ENCODE measurements around the gene TGM4. TPM values are rescaled to one million over a fixed set of nuclear protein-coding genes. Genes with fewer than 3 reads are reported as not detected.

Gene TGM4
- total RNA-seq, 2 experiments from 2014 or later, result not detected

DNA sequence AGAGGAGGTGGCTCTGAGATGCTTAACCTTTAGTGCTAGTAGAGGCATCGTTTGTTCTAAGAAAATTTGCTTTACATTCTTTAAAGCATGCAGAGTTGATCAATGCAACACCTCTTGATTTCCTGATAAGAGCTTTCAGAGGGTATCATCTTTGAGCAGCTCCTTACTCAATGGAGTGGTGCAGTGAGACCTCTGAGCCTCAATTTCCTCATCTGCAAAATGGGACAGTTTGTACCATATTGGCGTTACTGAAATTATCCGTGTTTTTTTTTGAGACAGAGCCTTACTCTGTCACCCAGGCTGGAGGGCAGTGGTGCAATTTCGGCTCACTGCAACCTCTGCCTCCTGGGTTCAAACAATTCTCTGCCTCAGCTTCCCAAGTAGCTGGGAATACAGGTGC is 14.3 kb upstream of the TGM4 start:
- CTCF ChIA-PET, result no interaction called here
- Mint-ChIP-seq H3K27me3 (no peaks in the 10 kb centered on the region), H3K27ac (no peak overlapping the region), H3K36me3 (no peaks in the 10 kb centered on the region), H3K9me3 (no peaks in the 10 kb centered on the region), H3K4me1 (ENCODE audit: low read depth) (peaks cover 23% of the 10 kb centered on the region), H3K4me3 (no peak overlapping the region)
- intact Hi-C loops (cut with micrococcal nuclease), result no loop called here
- DNase-seq, result no peak
- POLR2A ChIA-PET, result interaction anchor here (1.1 kb wide), 1 partner anchor 99 kb away, joined by 3 read pairs; the partner anchor contains the start of gene KIAA1143

DNA sequence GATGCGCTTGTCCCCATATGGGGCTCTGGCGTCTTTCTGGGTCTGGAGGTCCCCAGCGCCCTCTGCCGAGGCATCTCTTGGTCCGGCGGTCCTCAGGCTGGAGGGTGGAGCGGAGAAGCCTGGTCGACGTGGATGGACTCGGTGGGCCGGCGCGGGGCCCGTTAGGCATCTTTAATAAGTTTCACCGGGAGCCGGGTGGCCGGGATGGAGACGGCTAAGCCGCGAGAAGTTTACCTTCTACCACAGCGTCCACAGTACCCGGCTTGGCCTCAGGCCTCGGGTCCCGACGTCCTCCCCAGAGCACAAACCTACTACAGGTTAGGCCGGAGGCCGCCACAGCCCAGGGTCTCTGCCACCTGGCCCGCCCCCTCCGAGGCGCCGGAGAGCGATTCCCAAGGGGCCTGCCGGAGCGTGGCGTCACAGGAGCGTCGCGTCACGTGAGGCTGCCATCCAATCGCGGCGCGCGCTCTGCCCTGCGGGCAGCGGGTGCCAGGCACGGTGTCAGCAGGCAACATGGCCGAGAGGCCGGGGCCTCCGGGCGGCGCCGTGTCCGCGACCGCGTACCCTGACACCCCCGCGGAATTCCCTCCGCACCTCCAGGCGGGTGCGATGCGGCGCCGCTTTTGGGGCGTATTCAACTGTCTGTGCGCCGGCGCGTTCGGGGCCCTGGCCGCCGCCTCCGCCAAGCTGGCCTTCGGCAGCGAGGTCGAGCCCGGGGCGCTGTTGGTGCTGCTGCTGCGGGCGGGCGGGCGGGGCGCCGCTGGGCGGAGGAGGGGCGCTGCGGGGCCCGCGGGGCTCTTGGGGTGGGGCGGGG is 12.8 kb upstream of the TGM4 start, which contains the start of gene TMEM42:
TMEM42 (plus strand) TSS at position 501 of the 814 bp plus-strand sequence; CDS start at position 514, 13 bp downstream.
- no peaks in the 10 kb centered on the region for H3K36me3 Mint-ChIP-seq
- ChIA-PET CTCF (no interaction called here), POLR2A (interaction anchor here (1.4 kb wide), 1 partner anchor 132 kb away, joined by 3 read pairs; the partner anchor contains the start of gene ZNF501)
- intact Hi-C loops (cut with micrococcal nuclease), result loop anchor here (1.0 kb wide), 1 partner anchor 100 kb away; the partner anchor contains the start of genes KIAA1143 and KIF15
- peak within 1 kb of the TSS; percentile 82 for H3K27ac Mint-ChIP-seq
- DNase-seq, result peak; percentile 91
- H3K9me3 Mint-ChIP-seq, result no peaks in the 10 kb centered on the region
- peaks cover 35% of the 10 kb centered on the region for H3K4me1 Mint-ChIP-seq (ENCODE audit: low read depth)
- H3K27me3 Mint-ChIP-seq, result no peaks in the 10 kb centered on the region
- peak within 1 kb of the TSS; percentile 82 for H3K4me3 Mint-ChIP-seq

DNA sequence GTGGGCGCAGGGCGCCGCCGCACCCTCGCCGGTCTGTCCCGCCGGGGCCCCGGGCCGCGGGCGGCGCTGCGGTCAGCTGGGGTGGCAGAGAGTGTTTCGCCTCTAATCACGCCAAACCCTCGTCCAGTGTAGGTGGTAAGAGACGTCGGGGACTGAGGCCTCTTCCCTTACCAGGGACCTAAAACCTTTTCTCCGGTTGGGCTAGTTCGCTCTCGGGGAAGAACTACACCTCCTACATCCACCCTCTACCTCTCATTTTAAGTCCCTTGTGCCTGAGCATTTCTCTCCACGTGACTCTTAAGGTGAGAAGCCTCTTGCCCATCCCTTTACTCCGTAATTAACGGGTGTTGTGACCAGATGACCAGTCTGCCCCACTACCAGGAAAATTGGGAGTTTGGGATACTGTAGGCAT is 12.2 kb upstream of the TGM4 start:
- H3K4me1 Mint-ChIP-seq (ENCODE audit: low read depth), result peaks cover 40% of the 10 kb centered on the region

DNA sequence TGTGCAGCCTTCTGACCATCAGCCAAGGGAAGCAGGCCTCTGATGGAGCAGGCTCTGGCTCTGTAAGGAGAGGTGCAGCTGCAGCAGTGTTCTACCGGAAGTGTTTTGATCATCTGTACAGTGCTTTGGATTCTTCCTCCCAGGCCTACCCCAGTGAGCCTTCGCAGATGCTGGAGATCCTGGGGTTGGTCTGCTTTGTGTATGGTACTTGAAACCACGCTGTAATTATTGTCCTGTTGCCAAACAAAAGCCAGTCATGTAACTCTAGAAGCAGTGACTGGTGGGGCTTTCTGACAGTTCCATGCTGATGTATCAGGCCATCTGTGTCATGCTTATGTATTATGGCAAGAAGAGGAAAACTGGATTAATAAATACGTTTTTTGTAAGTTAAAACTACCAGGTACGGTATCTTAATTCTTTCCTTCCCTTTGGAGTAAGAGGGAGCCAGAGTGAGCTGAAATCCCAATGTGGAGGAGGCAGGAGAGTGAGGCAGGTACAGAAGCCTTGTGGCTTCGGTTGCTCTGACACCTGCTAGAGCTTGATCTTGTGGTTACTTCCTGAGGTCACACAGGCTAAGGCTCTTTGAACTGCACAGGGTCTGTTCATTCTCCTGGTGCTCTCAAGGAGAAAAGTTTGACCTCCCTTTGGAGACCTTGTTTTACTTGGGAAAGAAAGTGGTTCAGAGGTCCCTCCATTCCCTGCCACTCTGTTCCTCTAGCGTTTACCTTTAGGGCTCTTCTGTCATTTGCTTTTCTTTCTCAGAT is 9.0 kb upstream of the TGM4 start:
- H3K36me3 Mint-ChIP-seq, result no peaks in the 10 kb centered on the region
- peaks cover 2% of the 10 kb centered on the region for H3K9me3 Mint-ChIP-seq
- intact Hi-C loops (cut with micrococcal nuclease), result no loop called here
- ChIA-PET POLR2A (no interaction called here), CTCF (no interaction called here)
- no peak for DNase-seq
- peak overlapping the region; percentile 15 for H3K27ac Mint-ChIP-seq
- H3K4me1 Mint-ChIP-seq (ENCODE audit: low read depth), result peaks cover 40% of the 10 kb centered on the region
- no peaks in the 10 kb centered on the region for H3K27me3 Mint-ChIP-seq
- no peak overlapping the region for H3K4me3 Mint-ChIP-seq

More for the DNA sequence above, 12.2 kb upstream of the TGM4 start:
- Mint-ChIP-seq H3K27me3 (no peaks in the 10 kb centered on the region), H3K9me3 (no peaks in the 10 kb centered on the region), H3K4me3 (peak overlapping the region; percentile 82), H3K27ac (peak overlapping the region; percentile 82), H3K36me3 (no peaks in the 10 kb centered on the region)
- DNase-seq, result no peak
- POLR2A ChIA-PET, result interaction anchor here (1.4 kb wide), 1 partner anchor 133 kb away, joined by 3 read pairs; the partner anchor contains the start of gene ZNF501
- CTCF ChIA-PET, result no interaction called here
- intact Hi-C loops (cut with micrococcal nuclease), result no loop called here

DNA sequence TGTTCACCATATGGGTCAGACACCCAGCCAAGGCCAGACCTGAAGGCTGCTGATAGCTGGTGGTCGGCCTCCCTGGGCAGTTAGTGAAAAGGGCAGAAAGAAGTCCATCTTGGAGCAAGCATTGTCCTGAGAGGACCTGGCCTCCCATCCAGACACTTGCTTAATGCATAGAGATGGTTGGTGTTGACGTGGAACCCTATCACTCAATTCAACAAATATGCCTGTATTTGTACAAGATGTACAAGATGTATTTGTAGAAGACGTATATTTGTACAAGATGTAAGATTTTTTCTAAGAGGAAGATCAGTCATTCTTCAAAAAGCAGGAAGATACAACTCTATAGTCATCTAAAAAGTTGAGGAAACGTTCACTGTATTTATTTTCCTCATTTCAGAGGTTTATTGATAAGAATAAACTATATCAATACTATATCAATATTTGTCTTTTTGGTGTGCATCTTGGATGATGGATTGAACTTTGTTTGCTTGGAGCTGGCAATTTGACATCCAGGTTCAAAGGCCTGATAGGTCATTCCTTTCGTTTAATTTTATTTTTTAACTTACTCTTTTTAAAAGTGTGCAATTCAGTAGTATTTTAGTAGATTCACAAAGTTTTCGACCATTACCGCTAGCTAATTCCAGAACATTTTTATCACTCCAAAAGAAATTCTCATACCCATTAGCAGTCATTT is 6.8 kb upstream of the TGM4 start:
- ChIA-PET POLR2A (no interaction called here), CTCF (no interaction called here)
- no peak for DNase-seq
- no peaks in the 10 kb centered on the region for H3K27me3 Mint-ChIP-seq
- H3K36me3 Mint-ChIP-seq, result no peaks in the 10 kb centered on the region
- H3K4me1 Mint-ChIP-seq (ENCODE audit: low read depth), result peaks cover 33% of the 10 kb centered on the region
- no peak overlapping the region for H3K4me3 Mint-ChIP-seq
- intact Hi-C loops (cut with micrococcal nuclease), result no loop called here
- no peak overlapping the region for H3K27ac Mint-ChIP-seq
- H3K9me3 Mint-ChIP-seq, result peaks cover 2% of the 10 kb centered on the region

DNA sequence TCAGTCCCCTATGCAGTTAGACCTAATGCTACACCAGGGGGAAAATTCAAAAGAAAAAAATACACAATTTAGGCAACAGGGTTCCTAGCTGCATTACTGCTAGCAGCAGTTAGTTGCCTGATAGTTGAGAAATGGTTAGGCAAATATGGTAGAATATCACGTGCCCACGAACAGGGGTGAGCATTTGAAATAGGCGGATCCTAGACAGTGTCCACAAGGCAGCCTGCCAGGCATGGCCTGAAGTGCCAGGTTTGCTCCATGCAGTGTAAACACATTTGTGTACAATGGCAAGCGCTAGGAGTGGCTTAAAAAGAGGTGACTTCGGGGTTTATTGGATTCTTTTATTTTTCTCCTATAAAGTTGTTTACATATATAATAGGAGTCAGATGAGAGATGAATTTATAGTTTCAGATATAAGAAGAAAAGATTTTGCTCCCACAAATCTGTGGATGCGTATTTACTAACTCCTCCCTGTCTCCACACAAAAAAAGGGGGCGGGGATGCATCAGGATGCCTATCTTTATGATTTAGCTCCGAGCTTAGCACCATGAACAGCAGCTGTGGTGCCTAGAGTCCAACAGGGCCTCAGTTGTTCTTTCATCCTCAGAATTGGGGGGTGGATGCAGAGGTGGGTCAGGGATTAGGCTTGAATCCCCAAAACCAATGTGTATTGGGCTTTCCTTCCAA is 3.9 kb upstream of the TGM4 start:
- peaks cover 13% of the 10 kb centered on the region for H3K4me1 Mint-ChIP-seq (ENCODE audit: low read depth)
- H3K9me3 Mint-ChIP-seq, result peaks cover 2% of the 10 kb centered on the region
- CTCF ChIA-PET, result no interaction called here
- no peak overlapping the region for H3K27ac Mint-ChIP-seq
- no peaks in the 10 kb centered on the region for H3K36me3 Mint-ChIP-seq
- DNase-seq, result no peak
- no peak overlapping the region for H3K4me3 Mint-ChIP-seq
- H3K27me3 Mint-ChIP-seq, result no peaks in the 10 kb centered on the region
- POLR2A ChIA-PET, result no interaction called here
- intact Hi-C loops (cut with micrococcal nuclease), result no loop called here

DNA sequence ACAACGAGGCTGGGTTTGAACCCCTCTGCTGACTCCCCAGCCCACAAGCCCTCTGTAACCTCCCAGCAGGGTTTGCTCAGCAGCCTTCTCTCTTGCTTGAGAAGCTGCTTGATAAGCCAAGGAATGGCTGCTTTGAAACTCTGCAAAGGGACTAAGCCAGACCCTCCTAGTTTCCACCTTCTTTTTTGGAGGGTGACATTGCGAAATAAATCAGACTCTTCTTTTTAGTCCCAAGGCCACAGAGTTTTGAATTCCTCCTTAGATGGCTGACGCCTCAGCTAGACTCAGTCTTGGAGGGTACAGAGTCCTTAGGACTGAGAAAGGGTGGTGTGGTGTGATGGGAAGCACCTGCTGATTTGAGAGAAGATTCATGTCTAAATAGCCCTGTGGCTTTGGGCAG is 1.2 kb downstream of the TGM4 start:
- no peaks in the 10 kb centered on the region for H3K4me1 Mint-ChIP-seq (ENCODE audit: low read depth)
- no peaks in the 10 kb centered on the region for H3K9me3 Mint-ChIP-seq
- no peak for DNase-seq
- no peak overlapping the region for H3K27ac Mint-ChIP-seq
- no peaks in the 10 kb centered on the region for H3K36me3 Mint-ChIP-seq
- ChIA-PET POLR2A (no interaction called here), CTCF (no interaction called here)
- H3K4me3 Mint-ChIP-seq, result no peak overlapping the region
- no peaks in the 10 kb centered on the region for H3K27me3 Mint-ChIP-seq
- intact Hi-C loops (cut with micrococcal nuclease), result no loop called here

DNA sequence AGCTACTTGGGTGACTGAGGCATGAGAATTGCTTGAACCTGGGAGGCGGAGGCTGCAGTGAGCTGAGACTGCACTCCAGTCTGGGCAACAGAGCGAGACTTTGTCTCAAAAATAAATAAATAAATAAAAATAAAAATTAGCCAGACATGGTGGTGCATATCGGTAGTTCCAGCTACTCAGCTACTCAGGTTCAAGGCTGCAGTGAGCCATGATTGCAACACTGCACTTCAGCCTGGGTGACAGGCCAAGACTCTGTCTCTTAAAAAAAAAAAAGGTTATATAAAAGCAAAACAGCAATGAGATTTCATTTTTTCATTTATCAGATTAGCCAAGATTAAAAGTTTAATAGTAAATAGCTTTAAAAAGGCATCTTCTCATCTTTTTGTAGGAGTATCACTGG is 2.9 kb downstream of the TGM4 start:
- intact Hi-C loops (cut with micrococcal nuclease), result no loop called here
- no peaks in the 10 kb centered on the region for H3K9me3 Mint-ChIP-seq
- no peaks in the 10 kb centered on the region for H3K36me3 Mint-ChIP-seq
- CTCF ChIA-PET, result no interaction called here
- H3K27ac Mint-ChIP-seq, result no peak overlapping the region
- no peaks in the 10 kb centered on the region for H3K4me1 Mint-ChIP-seq (ENCODE audit: low read depth)
- H3K27me3 Mint-ChIP-seq, result no peaks in the 10 kb centered on the region
- H3K4me3 Mint-ChIP-seq, result no peak overlapping the region
- POLR2A ChIA-PET, result no interaction called here
- no peak for DNase-seq

DNA sequence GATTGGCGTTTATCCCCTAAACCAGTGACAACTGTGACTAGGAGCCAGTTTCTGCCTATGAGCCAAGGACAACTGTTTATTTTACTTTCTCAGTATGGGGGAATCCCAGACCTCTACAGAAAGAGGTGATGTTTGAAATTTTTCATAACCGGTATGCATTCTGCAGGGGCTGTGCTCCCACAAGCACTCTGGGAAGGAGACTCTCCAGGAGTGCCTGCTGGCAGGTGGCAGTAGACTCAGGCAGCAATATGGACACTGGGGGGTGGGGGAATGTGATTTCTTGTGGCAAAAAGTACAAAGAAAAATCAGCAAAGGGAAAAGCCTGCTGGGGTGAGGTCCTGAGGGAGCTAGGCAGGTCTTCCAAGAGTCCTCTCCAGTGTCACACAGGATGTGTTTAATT is 5.9 kb downstream of the TGM4 start:
- H3K36me3 Mint-ChIP-seq, result no peaks in the 10 kb centered on the region
- H3K27me3 Mint-ChIP-seq, result peaks cover 4% of the 10 kb centered on the region
- H3K9me3 Mint-ChIP-seq, result no peaks in the 10 kb centered on the region
- ChIA-PET CTCF (no interaction called here), POLR2A (no interaction called here)
- intact Hi-C loops (cut with micrococcal nuclease), result no loop called here
- no peaks in the 10 kb centered on the region for H3K4me1 Mint-ChIP-seq (ENCODE audit: low read depth)
- no peak overlapping the region for H3K27ac Mint-ChIP-seq
- DNase-seq, result no peak
- no peak overlapping the region for H3K4me3 Mint-ChIP-seq

DNA sequence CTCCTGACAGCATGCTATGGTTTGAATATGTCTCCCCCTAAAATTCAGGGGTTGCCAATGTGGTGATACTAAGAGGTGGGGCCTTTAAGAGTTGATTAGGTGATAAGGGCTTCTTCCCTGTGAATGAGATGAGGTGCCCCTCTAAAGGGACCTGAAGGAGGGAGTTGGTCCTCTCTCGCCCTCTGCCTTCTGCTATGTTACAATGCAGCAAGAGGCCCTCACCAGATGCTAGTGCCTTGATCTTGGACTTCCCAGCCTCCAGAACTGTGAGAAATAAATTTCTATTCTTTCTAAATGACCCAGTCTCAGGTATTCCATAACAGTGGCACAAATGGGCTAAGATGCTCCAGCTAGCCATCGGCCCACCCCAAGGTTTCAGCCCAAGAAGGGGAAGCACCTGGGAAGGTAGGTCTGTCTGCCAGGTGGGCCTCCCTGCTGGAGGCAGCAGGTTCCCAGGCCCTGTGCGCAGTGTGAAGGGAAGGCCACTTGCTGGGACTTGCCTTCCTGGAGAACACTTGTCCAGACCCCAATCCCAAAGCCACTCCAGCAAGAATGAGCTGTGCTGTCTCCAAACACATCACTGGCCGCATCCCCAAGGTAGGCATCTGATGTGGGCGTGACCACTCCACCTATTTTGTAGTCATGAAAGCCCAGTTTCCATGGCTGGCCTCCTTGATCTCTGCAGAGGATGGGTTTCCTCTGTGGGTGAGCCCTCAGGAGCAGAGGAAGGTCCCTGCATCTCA is 9.0 kb downstream of the TGM4 start:
- no peaks in the 10 kb centered on the region for H3K4me1 Mint-ChIP-seq (ENCODE audit: low read depth)
- intact Hi-C loops (cut with micrococcal nuclease), result no loop called here
- no peaks in the 10 kb centered on the region for H3K9me3 Mint-ChIP-seq
- no peak for DNase-seq
- no peaks in the 10 kb centered on the region for H3K36me3 Mint-ChIP-seq
- POLR2A ChIA-PET, result no interaction called here
- peaks cover 9% of the 10 kb centered on the region for H3K27me3 Mint-ChIP-seq
- H3K27ac Mint-ChIP-seq, result no peak overlapping the region
- H3K4me3 Mint-ChIP-seq, result no peak overlapping the region
- CTCF ChIA-PET, result no interaction called here

DNA sequence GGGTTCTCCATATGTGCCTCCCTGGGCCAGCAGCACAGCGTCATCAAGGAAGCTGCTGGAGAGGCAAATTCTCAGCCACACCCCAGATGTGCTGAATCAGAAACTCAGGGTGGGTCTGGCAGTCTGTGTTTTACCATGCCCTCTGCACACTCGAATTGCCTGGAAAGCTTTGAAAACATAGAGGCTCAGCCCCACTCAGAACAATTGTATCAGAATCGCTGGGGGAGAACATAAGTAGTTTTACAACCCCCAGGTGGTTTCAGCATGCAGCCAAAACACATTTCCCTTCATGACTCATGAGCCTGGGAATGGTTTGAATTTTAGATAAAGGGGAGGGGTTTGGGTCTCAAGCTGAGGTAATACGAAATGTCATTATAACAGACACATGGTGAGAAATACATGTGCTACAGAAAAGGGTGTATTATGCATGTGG is 9.6 kb downstream of the TGM4 start:
- intact Hi-C loops (cut with micrococcal nuclease), result no loop called here
- CTCF ChIA-PET, result no interaction called here
- Mint-ChIP-seq H3K9me3 (no peaks in the 10 kb centered on the region), H3K4me3 (no peak overlapping the region), H3K27me3 (peaks cover 9% of the 10 kb centered on the region), H3K4me1 (ENCODE audit: low read depth) (no peaks in the 10 kb centered on the region), H3K27ac (no peak overlapping the region), H3K36me3 (no peaks in the 10 kb centered on the region)
- DNase-seq, result no peak
- POLR2A ChIA-PET, result no interaction called here

Measured in activated CD4-positive, alpha-beta memory T cell treated with anti-CD3 and anti-CD28 coated beads for 36 hours (primary cell).